Fibroblast of the aortic adventitia (primary cell): ENCODE results near the gene THYN1. TPM values are rescaled to one million over a fixed set of nuclear protein-coding genes. Genes with fewer than 3 reads are reported as not detected.
"Not testable (repeated sequence)": the region's sequence is repeated elsewhere in the genome, so short reads cannot be mapped to it uniquely, and the experiment has no call there.

ENCODE experiments used
- DNase-seq: peaks from one replicate; pipeline ENCODE4 v3.0.0-alpha.2; 2010; ENCODE audit warnings: low read depth
- H3K4me3 ChIP-seq: 2 replicates; pipeline ENCODE4 v1.5.1; 2011; ENCODE audit warnings: low read depth, mild to moderate bottlenecking, control low read depth, low read length, moderate library complexity
- CTCF ChIP-seq: IDR thresholded peaks from 2 replicates; pipeline ENCODE4 v1.5.1; 2011; ENCODE audit warnings: mild to moderate bottlenecking, low read length, control low read depth, inconsistent platforms; ENCODE audit not compliant: insufficient read depth
- total RNA-seq: library from RNA; depleted of rRNA; stranded (reverse); fragments of >200 nt; gene quantifications from 2 replicates; pipeline ENCODE4 v1.2.3, GENCODE V29; 2012; ENCODE audit warnings: low replicate concordance

The THYN1 gene
- total RNA-seq, 1 donor = 54.5 TPM

GRCh38 chr11:134257101-134257500 lies 3.9 kb upstream of the THYN1 start:
- H3K4me3 ChIP-seq = no peak overlapping the region
- DNase-seq = no peak
- TF ChIP-seq CTCF = no peak

- DNase-seq, H3K4me3 ChIP-seq: not testable (repeated sequence)
Measured at GRCh38 chr11:134255184-134255561, 2.0 kb upstream of the THYN1 start.

- no peak for TF ChIP-seq CTCF
- peak overlapping the region; percentile 78 for H3K4me3 ChIP-seq
- no peak for DNase-seq
Measured at GRCh38 chr11:134254433-134255183, 1.5 kb upstream of the THYN1 start.

- TF ChIP-seq CTCF = no peak
- H3K4me3 ChIP-seq = peak overlapping the region; percentile 78
- no peak for DNase-seq
Measured at GRCh38 chr11:134252346-134253187, 585 bp downstream of the THYN1 start.

GRCh38 chr11:134250675-134251074 lies 2.5 kb downstream of the THYN1 start:
- no peak overlapping the region for H3K4me3 ChIP-seq
- TF ChIP-seq CTCF = no peak
- DNase-seq = no peak

GRCh38 chr11:134250246-134250645 lies 2.9 kb downstream of the THYN1 start:
- DNase-seq = no peak
- H3K4me3 ChIP-seq = no peak overlapping the region
- no peak for TF ChIP-seq CTCF

- TF ChIP-seq CTCF = no peak
- DNase-seq = no peak
- no peak overlapping the region for H3K4me3 ChIP-seq
Measured at GRCh38 chr11:134248910-134249480, 4.2 kb downstream of the THYN1 start.
